OCI-LY7 (cell line): ENCODE results near the gene LEPR. TPM values are rescaled to one million over a fixed set of nuclear protein-coding genes. Genes with fewer than 3 reads are reported as not detected.

Experiments used
- BruUV-seq: library from RNA; stranded (reverse); fragments of 400-500 nt; replicated peaks from 2 replicates; lab custom pipeline; 2021; lab: Mats Ljungman, UMichigan
- CTCF ChIA-PET: fragments of 300-600 bp; sonication (Branson Sonifier 250); formaldehyde crosslinking; loops from one replicate; lab custom pipeline; 2022; ENCODE audit warnings: antibody characterized with exemption; ENCODE audit not compliant: unreplicated experiment; lab: Charles Lee
- POLR2A ChIA-PET: fragments of 300-600 bp; sonication (Branson Sonifier 250); formaldehyde crosslinking; loops from one replicate; lab custom pipeline; 2022; ENCODE audit warnings: antibody characterized with exemption; lab: Charles Lee
- DNase-seq: peaks from one replicate; pipeline ENCODE4 v3.0.0-alpha.2; 2015; ENCODE audit warnings: low spot score
- H2AFZ ChIP-seq: fragments of 200-600 bp; sonication (generic), shearing (Covaris generic); 2 replicates; pipeline ENCODE4 v1.6.1; 2014; ENCODE audit warnings: mild to moderate bottlenecking, antibody characterized with exemption, low read length, moderate library complexity
- H3K27ac ChIP-seq: fragments of 200-600 bp; sonication (generic); 2 replicates; pipeline ENCODE4 v1.5.1; 2014; ENCODE audit warnings: mixed run types, low read depth, mild to moderate bottlenecking, moderate library complexity, low read length, inconsistent platforms; ENCODE audit not compliant: poor library complexity, severe bottlenecking
- H3K36me3 ChIP-seq: fragments of 200-600 bp; sonication (generic); 2 replicates; pipeline ENCODE4 v1.6.1; 2014; ENCODE audit warnings: mild to moderate bottlenecking, antibody characterized with exemption, low read length, moderate library complexity, mixed read lengths; ENCODE audit not compliant: insufficient read depth
- H3K4me1 ChIP-seq: fragments of 200-600 bp; sonication (generic); 2 replicates; pipeline ENCODE4 v1.5.1; 2014; ENCODE audit warnings: mild to moderate bottlenecking, low read length; ENCODE audit not compliant: insufficient read depth, poor library complexity, severe bottlenecking
- H3K4me2 ChIP-seq: fragments of 200-600 bp; sonication (generic); 2 replicates; pipeline ENCODE4 v1.6.1; 2014; ENCODE audit warnings: mild to moderate bottlenecking, low read length
- H3K4me3 ChIP-seq: fragments of 200-600 bp; sonication (generic); 2 replicates; pipeline ENCODE4 v1.5.1; 2014; ENCODE audit warnings: mild to moderate bottlenecking, low read depth, low read length; ENCODE audit not compliant: poor library complexity, severe bottlenecking
- H3K79me2 ChIP-seq: fragments of 200-600 bp; sonication (generic); 2 replicates; pipeline ENCODE4 v1.6.1; 2016; ENCODE audit warnings: low read depth, mild to moderate bottlenecking, low read length, moderate library complexity, mixed read lengths; ENCODE audit not compliant: insufficient read depth
- H3K9me2 ChIP-seq: fragments of 200-600 bp; sonication (generic); 2 replicates; pipeline ENCODE4 v1.6.1; 2016; ENCODE audit warnings: mild to moderate bottlenecking, low read length, mixed read lengths; ENCODE audit not compliant: insufficient read depth
- H3K9me3 ChIP-seq: fragments of 200-600 bp; sonication (generic); 2 replicates; pipeline ENCODE4 v1.6.1; 2014; ENCODE audit warnings: mild to moderate bottlenecking, mixed run types, low read length, mixed read lengths
- H4K20me1 ChIP-seq: fragments of 200-600 bp; sonication (generic); 2 replicates; pipeline ENCODE4 v1.6.1; 2014; ENCODE audit warnings: mild to moderate bottlenecking, antibody characterized with exemption, low read length, moderate library complexity, mixed read lengths; ENCODE audit not compliant: insufficient read depth
- CTCF ChIP-seq: fragments of 200-600 bp; sonication (generic); conservative IDR thresholded peaks from 2 replicates; pipeline ENCODE4 v1.5.1; 2014; ENCODE audit warnings: mild to moderate bottlenecking, antibody characterized with exemption, low read length, moderate library complexity, mixed read lengths
- EZH2phosphoT487 ChIP-seq: fragments of 200-600 bp; sonication (generic); IDR thresholded peaks from 2 replicates; pipeline ENCODE4 v1.6.1; 2018; ENCODE audit warnings: low read depth, borderline replicate concordance, mild to moderate bottlenecking, mixed run types, antibody characterized with exemption, low read length, moderate library complexity, mixed read lengths
- intact Hi-C: fragments of 100-400 bp; cut with micrococcal nuclease; formaldehyde crosslinking; loops from one replicate; pipeline ENCODE4 v1.10.0; 2022; ENCODE audit not compliant: unreplicated experiment
- total RNA-seq, 2 experiments: library from RNA; depleted of rRNA in 1 of 2; stranded (reverse); fragments of >200 nt in 1 of 2; shearing (Covaris generic) in 1 of 2; gene quantifications; 2 replicates each; pipeline ENCODE4 v1.2.3, GENCODE V29; 2014 to 2022

Gene LEPR
- total RNA-seq, 2 experiments from 2014 or later = 0.63 to 0.68 TPM

GRCh38 chr1:65431111-65431705 lies 10.7 kb downstream of the LEPR start:
- H3K36me3 ChIP-seq = peaks cover 35% of the 10 kb centered on the region
- no peak overlapping the region for H3K4me2 ChIP-seq
- no peaks in the 10 kb centered on the region for H3K9me2 ChIP-seq
- H3K79me2 ChIP-seq = no peaks in the 10 kb centered on the region
- intact Hi-C loops = loop anchor here (1.0 to 5.0 kb wide), 2 partner anchors 194 to 256 kb away; no protein-coding TSS in a partner anchor
- H3K4me3 ChIP-seq = no peak overlapping the region
- no peak overlapping the region for H2AFZ ChIP-seq
- no peaks in the 10 kb centered on the region for H3K9me3 ChIP-seq
- CTCF ChIA-PET = no interaction called here
- no peaks in the 10 kb centered on the region for H3K4me1 ChIP-seq
- TF ChIP-seq EZH2phosphoT487 = no peak
- TF ChIP-seq CTCF = peak; percentile 89
- peak; percentile 46 for DNase-seq
- no peak overlapping the region for H3K27ac ChIP-seq
- H4K20me1 ChIP-seq = no peaks in the 10 kb centered on the region
- POLR2A ChIA-PET = interaction anchor here (1.1 to 2.8 kb wide), 2 partner anchors 11 to 121 kb away, joined by 3 to 11 read pairs; partner anchors contain the start of genes LEPR and LEPROT
- no TSS peak for BruUV-seq

GRCh38 chr1:65432918-65433317 lies 12.4 kb downstream of the LEPR start:
- Histone ChIP-seq H3K27ac (no peak overlapping the region), H3K4me2 (no peak overlapping the region), H4K20me1 (no peaks in the 10 kb centered on the region), H3K9me3 (no peaks in the 10 kb centered on the region), H3K36me3 (peaks cover 27% of the 10 kb centered on the region), H3K4me3 (no peak overlapping the region), H3K9me2 (no peaks in the 10 kb centered on the region), H2AFZ (no peak overlapping the region), H3K79me2 (no peaks in the 10 kb centered on the region), H3K4me1 (no peaks in the 10 kb centered on the region)
- CTCF ChIA-PET = no interaction called here
- DNase-seq = no peak
- POLR2A ChIA-PET = no interaction called here
- BruUV-seq = no TSS peak
- TF ChIP-seq EZH2phosphoT487 (no peak), CTCF (no peak)
- intact Hi-C loops = loop anchor here (5.0 kb wide), 1 partner anchor 196 kb away; no protein-coding TSS in a partner anchor

GRCh38 chr1:65434255-65434654 lies 13.8 kb downstream of the LEPR start:
- Histone ChIP-seq H3K4me1 (no peaks in the 10 kb centered on the region), H3K79me2 (no peaks in the 10 kb centered on the region), H3K9me2 (no peaks in the 10 kb centered on the region), H3K27ac (no peak overlapping the region), H3K4me3 (no peak overlapping the region), H3K4me2 (no peak overlapping the region), H3K9me3 (no peaks in the 10 kb centered on the region), H2AFZ (no peak overlapping the region), H3K36me3 (peaks cover 27% of the 10 kb centered on the region; the same call in 1 of the 2 replicates), H4K20me1 (no peaks in the 10 kb centered on the region)
- CTCF ChIA-PET = no interaction called here
- intact Hi-C loops = loop anchor here (5.0 kb wide), 1 partner anchor 197 kb away; no protein-coding TSS in a partner anchor
- no peak for DNase-seq
- POLR2A ChIA-PET = interaction anchor here (0.8 kb wide), 2 partner anchors 15 to 192 kb away, joined by 4 read pairs; no protein-coding TSS in a partner anchor
- no TSS peak for BruUV-seq
- TF ChIP-seq EZH2phosphoT487 (no peak), CTCF (0 out of 2 replicates have a peak, but pooled peaks have one; percentile 24)
